GM23338 (cell line): ENCODE data around the gene AP3D1. TPM values are rescaled to one million over a fixed set of nuclear protein-coding genes. Genes with fewer than 3 reads are reported as not detected.

Source experiments
- ATAC-seq: fragments of 200-7000 bp; cut with Tn5 transposase; 3 replicates; pipeline ENCODE4 v1.9.1; 2020
- DNase-seq: peaks from one replicate; pipeline ENCODE4 v3.0.0-alpha.2; 2015; ENCODE audit warnings: low spot score
- H2AFZ ChIP-seq: fragments of 200-600 bp; sonication (generic); 2 replicates; pipeline ENCODE4 v1.8.0; 2016; ENCODE audit warnings: antibody characterized with exemption, mild to moderate bottlenecking, moderate library complexity
- H3F3A ChIP-seq: fragments of 200-600 bp; sonication (generic); replicated peaks from 2 replicates; pipeline ENCODE4 v1.8.0; 2017; ENCODE audit warnings: antibody characterized with exemption, mixed run types, low read depth
- H3K27ac ChIP-seq: fragments of 200-600 bp; sonication (generic); 2 replicates; pipeline ENCODE4 v1.6.1; 2016; ENCODE audit warnings: low read depth
- H3K27me3 ChIP-seq: fragments of 200-600 bp; sonication (generic); 2 replicates; pipeline ENCODE4 v1.8.0; 2016; ENCODE audit warnings: mild to moderate bottlenecking, mixed run types, moderate library complexity; ENCODE audit not compliant: insufficient read depth
- H3K36me3 ChIP-seq: fragments of 200-600 bp; sonication (generic); 2 replicates; pipeline ENCODE4 v1.8.0; 2016; ENCODE audit warnings: mild to moderate bottlenecking; ENCODE audit not compliant: insufficient read depth
- H3K4me1 ChIP-seq: fragments of 200-600 bp; sonication (generic); 2 replicates; pipeline ENCODE4 v1.8.0; 2016; ENCODE audit warnings: mild to moderate bottlenecking, moderate library complexity; ENCODE audit not compliant: insufficient read depth
- H3K4me2 ChIP-seq: fragments of 200-600 bp; sonication (generic); 2 replicates; pipeline ENCODE4 v1.7.1; 2017; ENCODE audit warnings: mixed run types
- H3K4me3 ChIP-seq: fragments of 200-600 bp; sonication (generic); 2 replicates; pipeline ENCODE4 v1.6.1; 2016; ENCODE audit warnings: mixed run types
- H3K79me2 ChIP-seq: fragments of 200-600 bp; sonication (generic); replicated peaks from 2 replicates; pipeline ENCODE4 v1.8.0; 2017; ENCODE audit warnings: mild to moderate bottlenecking; ENCODE audit not compliant: insufficient read depth
- H3K9me2 ChIP-seq: fragments of 200-600 bp; sonication (generic); 2 replicates; pipeline ENCODE4 v1.8.0; 2017; ENCODE audit not compliant: insufficient read depth
- H4K20me1 ChIP-seq: fragments of 200-600 bp; sonication (generic); replicated peaks from 2 replicates; pipeline ENCODE4 v1.8.0; 2017; ENCODE audit warnings: mild to moderate bottlenecking; ENCODE audit not compliant: insufficient read depth
- H3K27ac Mint-ChIP-seq: 2 replicates; pipeline ENCODE4 v1.8.0; 2020; ENCODE audit warnings: inconsistent platforms, mild to moderate bottlenecking, moderate library complexity, mixed read lengths
- H3K27me3 Mint-ChIP-seq: 3 replicates; pipeline ENCODE4 v1.8.0; 2022; ENCODE audit warnings: low read depth, mild to moderate bottlenecking, moderate library complexity, mixed read lengths, inconsistent platforms; ENCODE audit not compliant: insufficient read depth, poor library complexity
- H3K36me3 Mint-ChIP-seq: 3 replicates; pipeline ENCODE4 v1.8.0; 2021; ENCODE audit warnings: low read depth, mild to moderate bottlenecking, inconsistent platforms, moderate library complexity, mixed read lengths
- H3K4me1 Mint-ChIP-seq: 3 replicates; pipeline ENCODE4 v1.8.0; 2020; ENCODE audit warnings: mild to moderate bottlenecking, inconsistent platforms, mixed read lengths
- H3K4me3 Mint-ChIP-seq: 3 replicates; pipeline ENCODE4 v1.8.0; 2021; ENCODE audit warnings: moderate library complexity, mild to moderate bottlenecking, inconsistent platforms, mixed read lengths
- H3K9me3 Mint-ChIP-seq: 3 replicates; pipeline ENCODE4 v1.8.0; 2020; ENCODE audit warnings: moderate library complexity, mild to moderate bottlenecking, inconsistent platforms, mixed read lengths
- CREB1 ChIP-seq: fragments of 250-450 bp; sonication (Bioruptor Pico); IDR thresholded peaks from 2 replicates; pipeline ENCODE4 v1.5.0; 2020; ENCODE audit warnings: low read depth, mild to moderate bottlenecking, moderate library complexity
- EZH2 ChIP-seq: fragments of 200-600 bp; sonication (generic); IDR thresholded peaks from one replicate; pipeline ENCODE4 v1.8.0; 2017; ENCODE audit warnings: antibody characterized with exemption, mild to moderate bottlenecking, low read depth; ENCODE audit not compliant: unreplicated experiment
- EZH2phosphoT487 ChIP-seq: fragments of 200-600 bp; sonication (generic); IDR thresholded peaks from one replicate; pipeline ENCODE4 v1.8.1; 2018; ENCODE audit warnings: antibody characterized with exemption; ENCODE audit not compliant: unreplicated experiment
- JUNB ChIP-seq: IDR thresholded peaks from one replicate; pipeline ENCODE4 v1.6.1; 2016; ENCODE audit warnings: antibody characterized with exemption; ENCODE audit not compliant: unreplicated experiment
- NANOG ChIP-seq: IDR thresholded peaks from 2 replicates; pipeline ENCODE4 v1.6.1; 2016; ENCODE audit warnings: antibody characterized with exemption, borderline replicate concordance
- POLR2AphosphoS5 ChIP-seq: IDR thresholded peaks from 2 replicates; pipeline ENCODE4 v1.6.1; 2016; ENCODE audit warnings: antibody characterized with exemption, low read depth
- REST ChIP-seq: IDR thresholded peaks from one replicate; pipeline ENCODE4 v1.6.1; 2018; ENCODE audit warnings: antibody characterized with exemption; ENCODE audit not compliant: unreplicated experiment
- STAT1 ChIP-seq: IDR thresholded peaks from one replicate; pipeline ENCODE4 v1.6.1; 2016; ENCODE audit warnings: antibody characterized with exemption; ENCODE audit not compliant: unreplicated experiment
- ZNF114 ChIP-seq: fragments of 250-450 bp; sonication (Bioruptor Pico); IDR thresholded peaks from 2 replicates; pipeline ENCODE4 v1.5.0; 2020; ENCODE audit warnings: mild to moderate bottlenecking, moderate library complexity
- ZNF331 ChIP-seq: fragments of 250-450 bp; sonication (Bioruptor Pico); IDR thresholded peaks from 2 replicates; pipeline ENCODE4 v1.5.0; 2020; ENCODE audit warnings: low read depth, mild to moderate bottlenecking, moderate library complexity
- ZNF462 ChIP-seq: fragments of 250-450 bp; sonication (Bioruptor Pico); IDR thresholded peaks from 2 replicates; pipeline ENCODE4 v1.5.0; 2020; ENCODE audit warnings: mild to moderate bottlenecking, moderate library complexity
- polyA plus RNA-seq: library from polyadenylated mRNA; unstranded; fragments of >200 nt; fragmentation: Nextera tagmentation; extraction: Ambion mirVana; gene quantifications from 2 replicates; pipeline ENCODE4 v1.2.1, GENCODE V29; 2016
- total RNA-seq: library from RNA; depleted of rRNA; stranded (reverse); fragments of >200 nt; shearing (Covaris generic); gene quantifications from 2 replicates; pipeline ENCODE4 v1.2.3, GENCODE V29; 2014

AP3D1 gene
- total and polyA plus RNA-seq, 2 experiments from 2014 or later: 101 to 236 TPM

- TF ChIP-seq ZNF114 (CRISPR knock-in tag) (no peak), POLR2AphosphoS5 (no peak), EZH2phosphoT487 (no peak), STAT1 (no peak), CREB1 (CRISPR knock-in tag) (no peak), REST (no peak), ZNF331 (CRISPR knock-in tag) (no peak), EZH2 (no peak), NANOG (no peak)
Observed at GRCh38 chr19:2195361-2195760, 44.0 kb upstream of the AP3D1 start (continued).

- no peaks in the 10 kb centered on the region for H3K4me1 ChIP-seq
- Mint-ChIP-seq H3K36me3 (peaks cover 29% of the 10 kb centered on the region), H3K27me3 (peaks cover 6% of the 10 kb centered on the region), H3K4me3 (no peak overlapping the region), H3K27ac (no peak overlapping the region), H3K9me3 (no peaks in the 10 kb centered on the region), H3K4me1 (peaks cover 6% of the 10 kb centered on the region; the same call in 1 of the 3 replicates)
- no peak overlapping the region for H3K4me3 ChIP-seq
- peaks cover 3% of the 10 kb centered on the region; the same call in 1 of the 2 replicates for H3K36me3 ChIP-seq
- H3K27me3 ChIP-seq: no peaks in the 10 kb centered on the region
- no peaks in the 10 kb centered on the region; the same call in none of the 2 replicates for H4K20me1 ChIP-seq
- H2AFZ ChIP-seq: no peak overlapping the region
- ATAC-seq: no peak
- no peak overlapping the region for H3K27ac ChIP-seq
- no peaks in the 10 kb centered on the region for H3K9me2 ChIP-seq
- no peak for TF ChIP-seq CREB1 (CRISPR knock-in tag)
- no peak for TF ChIP-seq ZNF462 (CRISPR knock-in tag)
- TF ChIP-seq EZH2: no peak
- no peak for TF ChIP-seq EZH2phosphoT487
- TF ChIP-seq POLR2AphosphoS5: no peak
- TF ChIP-seq NANOG: no peak
- no peak for TF ChIP-seq JUNB
- no peaks in the 10 kb centered on the region for H3F3A ChIP-seq
- peaks cover 32% of the 10 kb centered on the region for H3K79me2 ChIP-seq
- no peak for DNase-seq
- no peak overlapping the region for H3K4me2 ChIP-seq
Observed at GRCh38 chr19:2194513-2195078, 43.2 kb upstream of the AP3D1 start.
